IMR-90 (cell line): ENCODE data around the gene NFYB.
A peak's percentile ranks its signal among the peaks of the same experiment; 100 is the strongest.

ENCODE experiments used
- BHLHE40 ChIP-seq: fragments of 150-350 bp; IDR thresholded peaks from 2 replicates; pipeline ENCODE4 v1.6.1; 2016; ENCODE audit warnings: mild to moderate bottlenecking, low read depth, low read length
- CEBPB ChIP-seq: IDR thresholded peaks from 2 replicates; pipeline ENCODE4 v1.6.1; 2012; ENCODE audit warnings: low read depth, low read length, improper control_type of control experiment
- CTCF ChIP-seq: conservative IDR thresholded peaks from 2 replicates; pipeline ENCODE4 v1.5.1; 2012; ENCODE audit warnings: mild to moderate bottlenecking, low read depth, low read length, improper control_type of control experiment
- FOS ChIP-seq: fragments of 150-350 bp; IDR thresholded peaks from 2 replicates; pipeline ENCODE4 v1.6.1; 2016; ENCODE audit warnings: low read depth, low read length
- MAFK ChIP-seq: IDR thresholded peaks from 2 replicates; pipeline ENCODE4 v1.6.1; 2012; ENCODE audit warnings: low read depth, low read length, improper control_type of control experiment
- MAZ ChIP-seq: IDR thresholded peaks from 2 replicates; pipeline ENCODE4 v1.6.1; 2012; ENCODE audit warnings: low read depth, mild to moderate bottlenecking, low read length, improper control_type of control experiment, moderate library complexity, borderline replicate concordance
- MXI1 ChIP-seq: IDR thresholded peaks from 2 replicates; pipeline ENCODE4 v1.6.1; 2012; ENCODE audit warnings: low read depth, mild to moderate bottlenecking, low read length, moderate library complexity, borderline replicate concordance
- NFE2L2 ChIP-seq: fragments of 150-350 bp; IDR thresholded peaks from 2 replicates; pipeline ENCODE4 v1.6.1; 2016; ENCODE audit warnings: low read depth, mild to moderate bottlenecking, low read length
- POLR2A ChIP-seq: IDR thresholded peaks from 2 replicates; pipeline ENCODE4 v1.6.1; 2012; ENCODE audit warnings: mild to moderate bottlenecking, low read depth, low read length
- RAD21 ChIP-seq: IDR thresholded peaks from 2 replicates; pipeline ENCODE4 v1.6.1; 2012; ENCODE audit warnings: low read length, improper control_type of control experiment
- RCOR1 ChIP-seq: IDR thresholded peaks from 2 replicates; pipeline ENCODE4 v1.6.1; 2012; ENCODE audit warnings: mild to moderate bottlenecking, low read length, improper control_type of control experiment; ENCODE audit not compliant: insufficient replicate concordance
- RFX5 ChIP-seq: IDR thresholded peaks from 2 replicates; pipeline ENCODE4 v1.8.0; 2012; ENCODE audit warnings: low read depth, mild to moderate bottlenecking, low read length, moderate library complexity
- SMC3 ChIP-seq: fragments of 150-350 bp; IDR thresholded peaks from 2 replicates; pipeline ENCODE4 v1.6.1; 2016; ENCODE audit warnings: low read depth, mild to moderate bottlenecking, antibody characterized with exemption, low read length, moderate library complexity
- USF2 ChIP-seq: fragments of 150-350 bp; IDR thresholded peaks from 2 replicates; pipeline ENCODE4 v1.6.1; 2017; ENCODE audit warnings: mild to moderate bottlenecking, antibody characterized with exemption, low read length, low read depth

- no peak for TF ChIP-seq CTCF
- TF ChIP-seq MAFK = no peak
- TF ChIP-seq NFE2L2 = peak; percentile 2; the same call in 1 of the 2 replicates
- TF ChIP-seq POLR2A = no peak
- TF ChIP-seq BHLHE40 = no peak
- no peak for TF ChIP-seq FOS
- TF ChIP-seq MAZ = no peak
- peak; percentile 24 for TF ChIP-seq RCOR1
- TF ChIP-seq CEBPB = peak; percentile 92
- TF ChIP-seq RFX5 = no peak
- TF ChIP-seq USF2 = no peak
- TF ChIP-seq RAD21 = no peak
- no peak for TF ChIP-seq MXI1
- no peak for TF ChIP-seq SMC3
Measured at GRCh38 chr12:104182144-104182543, 44.1 kb upstream of the NFYB start.
